ENCODE results near the gene C22orf39.

Gene C22orf39

GRCh38 chr22:19447330-19448075 is at the start of gene C22orf39:
C22orf39 (minus strand) TSS chr22:19447711; CDS start chr22:19447688, 23 bp downstream.
- DNase-seq (ENCODE audit: low spot score) (peak; percentile 85), FAIRE-seq (no peak)

- DNase-seq (ENCODE audit: low spot score): peak; percentile 66
- FAIRE-seq: no peak
Measured at GRCh38 chr22:19497245-19497644, 49.7 kb upstream of the C22orf39 start.

GRCh38 chr22:19496324-19496630 is 48.8 kb upstream of the C22orf39 start:
- no peak for DNase-seq (ENCODE audit: low spot score)
- FAIRE-seq: no peak

GRCh38 chr22:19495562-19496323 is 48.2 kb upstream of the C22orf39 start:
- DNase-seq (ENCODE audit: low spot score) (no peak), FAIRE-seq (no peak)

- FAIRE-seq: no peak
- no peak for DNase-seq (ENCODE audit: low spot score)
Measured at GRCh38 chr22:19494676-19495173, 47.2 kb upstream of the C22orf39 start.

GRCh38 chr22:19494001-19494560 is 46.6 kb upstream of the C22orf39 start:
- FAIRE-seq: no peak
- no peak for DNase-seq (ENCODE audit: low spot score)

- DNase-seq (ENCODE audit: low spot score) (no peak), FAIRE-seq (no peak)
Measured at GRCh38 chr22:19492504-19493174, 45.1 kb upstream of the C22orf39 start.

GRCh38 chr22:19490628-19491230 is 43.2 kb upstream of the C22orf39 start:
- DNase-seq (ENCODE audit: low spot score): no peak
- no peak for FAIRE-seq

- DNase-seq (ENCODE audit: low spot score): no peak
- no peak for FAIRE-seq
Measured at GRCh38 chr22:19488884-19489843, 41.7 kb upstream of the C22orf39 start.

GRCh38 chr22:19488285-19488684 is 40.8 kb upstream of the C22orf39 start:
- DNase-seq (ENCODE audit: low spot score) (no peak), FAIRE-seq (no peak)

- no peak for FAIRE-seq
- no peak for DNase-seq (ENCODE audit: low spot score)
Measured at GRCh38 chr22:19483481-19484244, 36.2 kb upstream of the C22orf39 start.

- FAIRE-seq: no peak
Measured at GRCh38 chr22:19482297-19482696, 34.8 kb upstream of the C22orf39 start.

GRCh38 chr22:19480789-19481188 is 33.3 kb upstream of the C22orf39 start:
- DNase-seq (ENCODE audit: low spot score) (no peak), FAIRE-seq (no peak)

More at GRCh38 chr22:19482297-19482696, 34.8 kb upstream of the C22orf39 start:
- DNase-seq (ENCODE audit: low spot score): no peak

GRCh38 chr22:19480173-19480568 is 32.7 kb upstream of the C22orf39 start:
- DNase-seq (ENCODE audit: low spot score) (no peak), FAIRE-seq (no peak)

GRCh38 chr22:19479355-19480172 is 32.1 kb upstream of the C22orf39 start, which contains the start of gene CDC45:
CDC45 (plus strand) TSS chr22:19479920; CDS start chr22:19479969, 49 bp downstream.
- FAIRE-seq: peak; percentile 83
- peak; percentile 94 for DNase-seq (ENCODE audit: low spot score)

- FAIRE-seq: no peak
- peak; percentile 58 for DNase-seq (ENCODE audit: low spot score)
Measured at GRCh38 chr22:19478901-19479354, 31.4 kb upstream of the C22orf39 start, which contains the start of gene UFD1. UFD1 (minus strand) TSS chr22:19479193; CDS start chr22:19479085, 108 bp downstream.

GRCh38 chr22:19478045-19478900 is 30.8 kb upstream of the C22orf39 start:
- FAIRE-seq (no peak), DNase-seq (ENCODE audit: low spot score) (no peak)
